NCI-H510A (cell line): ENCODE data around the gene NEU4.
"Not testable (repeated sequence)": the region's sequence is repeated elsewhere in the genome, so short reads cannot be mapped to it uniquely, and the experiment has no call there.

Source experiments
- DNase-seq: peaks from one replicate; lab custom pipeline; 2025; lab: John Stamatoyannopoulos, UW

Gene NEU4

GRCh38 chr2:241814393-241814642 is 5.3 kb downstream of the NEU4 start:
- no peak for DNase-seq

GRCh38 chr2:241814643-241815476 is 5.9 kb downstream of the NEU4 start:
- DNase-seq = no peak

- DNase-seq = no peak
Observed at GRCh38 chr2:241815477-241816430, 6.8 kb downstream of the NEU4 start.

GRCh38 chr2:241816431-241817121 is 7.6 kb downstream of the NEU4 start:
- no peak for DNase-seq

GRCh38 chr2:241817126-241817820 is 8.3 kb downstream of the NEU4 start:
- DNase-seq = no peak

- not testable (repeated sequence) for DNase-seq
Observed at GRCh38 chr2:241817821-241818215, 8.8 kb downstream of the NEU4 start.

- DNase-seq = no peak
Observed at GRCh38 chr2:241818229-241818942, 9.4 kb downstream of the NEU4 start.

- no peak for DNase-seq
Observed at GRCh38 chr2:241818943-241819270, 9.9 kb downstream of the NEU4 start.

GRCh38 chr2:241819947-241820624 is 11.1 kb downstream of the NEU4 start:
- not testable (repeated sequence) for DNase-seq

GRCh38 chr2:241820625-241821384 is 11.8 kb downstream of the NEU4 start:
- DNase-seq = no peak

GRCh38 chr2:241821460-241822263 is 12.7 kb downstream of the NEU4 start:
- DNase-seq = no peak

- no peak for DNase-seq
Observed at GRCh38 chr2:241822264-241822623, 13.3 kb downstream of the NEU4 start.

GRCh38 chr2:241823531-241824437 is 14.8 kb downstream of the NEU4 start:
- DNase-seq = not testable (repeated sequence)

GRCh38 chr2:241827394-241827793 is 18.4 kb downstream of the NEU4 start:
- DNase-seq = no peak

- DNase-seq = no peak
Observed at GRCh38 chr2:241833101-241833663, 24.2 kb downstream of the NEU4 start.

- not testable (repeated sequence) for DNase-seq
Observed at GRCh38 chr2:241833756-241834526, 24.9 kb downstream of the NEU4 start.
